Small intestine (tissue), 7 donors: ENCODE data around the gene GSTT2. TPM values are rescaled to one million over a fixed set of nuclear protein-coding genes. Genes with fewer than 3 reads are reported as not detected.
"Not testable (repeated sequence)": the region's sequence is repeated elsewhere in the genome, so short reads cannot be mapped to it uniquely, and the experiment has no call there.

Source experiments
- DNase-seq, 2 donors: peaks; one replicate each; pipeline versions ENCODE4 v3.0.0 to v3.0.0-alpha.2; 2013
- FAIRE-seq: peaks from 2 replicates; lab custom pipeline; 2012; peaks lifted over from hg19 to GRCh38; lab: Jason Lieb, UNC
- H3K27ac ChIP-seq, 3 donors: one replicate each; pipeline ENCODE4 v1.5.1; 2013; ENCODE audit warnings: low read length in 2 of 3, mild to moderate bottlenecking in 2 of 3, control low read depth in 1 of 3, inconsistent platforms in 1 of 3, low read depth in 1 of 3, moderate library complexity in 1 of 3
- H3K27me3 ChIP-seq, 3 donors: one replicate each; pipeline ENCODE4 v1.6.1; 2013; ENCODE audit warnings: low read length in 3 of 3, inconsistent platforms in 1 of 3; ENCODE audit not compliant: control insufficient read depth in 3 of 3, insufficient read depth in 3 of 3
- H3K36me3 ChIP-seq, 3 donors: one replicate each; pipeline ENCODE4 v1.6.1; 2013; ENCODE audit warnings: low read length in 3 of 3, inconsistent platforms in 1 of 3, low read depth in 1 of 3, mild to moderate bottlenecking in 1 of 3, moderate library complexity in 1 of 3; ENCODE audit not compliant: control insufficient read depth in 3 of 3, insufficient read depth in 2 of 3
- H3K4me1 ChIP-seq, 3 donors: one replicate each; pipeline ENCODE4 v1.6.1; 2013; ENCODE audit warnings: low read length in 2 of 3, inconsistent platforms in 1 of 3, low read depth in 1 of 3, mild to moderate bottlenecking in 1 of 3, moderate library complexity in 1 of 3; ENCODE audit not compliant: control insufficient read depth in 3 of 3, insufficient read depth in 2 of 3
- H3K4me3 ChIP-seq, 3 donors: one replicate each; pipeline ENCODE4 v1.5.1; 2013; ENCODE audit warnings: low read length in 3 of 3, control low read depth in 1 of 3, inconsistent platforms in 1 of 3, low read depth in 1 of 3, mild to moderate bottlenecking in 1 of 3, moderate library complexity in 1 of 3
- H3K9me3 ChIP-seq, 2 donors: one replicate each; pipeline ENCODE4 v1.6.1; 2013; ENCODE audit warnings: low read depth in 1 of 2, low read length in 1 of 2; ENCODE audit not compliant: control insufficient read depth in 2 of 2, insufficient read depth in 1 of 2
- WGBS, 3 donors: extraction: QIAGEN DNeasy Blood & Tissue Kit; methylation state at CpG; one replicate each; pipeline ENCODE4 v1.1.7; 2013; 5-methylcytosine and 5-hydroxymethylcytosine counted together
- polyA plus RNA-seq, 4 donors: library from polyadenylated mRNA; stranded (reverse) in 3 of 4; unstranded in 1 of 4; fragments of 200-250 nt in 3 of 4; fragments of 120-200 nt in 1 of 4; gene quantifications; one replicate each; pipeline versions ENCODE4 v1.2.1 to v1.2.3, GENCODE V29; 2013
- donor health status: healthy with polysubstance abuse.
- donor health status: control.
- donor health status: control.
- donor health status: Bipolar disorder and iron deficiency.
- donor health status: healthy.

GSTT2 gene
- polyA plus RNA-seq, 4 donors, result 0.19 to 1.4 (median 0.81) TPM; not detected in 1

- 63 to 68% (median 65%) methylated on average over 4 of the region's 4 CpGs for WGBS, 3 donors
- FAIRE-seq, H3K27me3 ChIP-seq: not testable (repeated sequence)
Observed at GRCh38 chr22:23953485-23953884, 26.4 kb upstream of the GSTT2 start.

GRCh38 chr22:23954193-23954990 is 25.5 kb upstream of the GSTT2 start:
- H3K9me3 ChIP-seq, H3K4me1 ChIP-seq, H3K4me3 ChIP-seq, H3K36me3 ChIP-seq, H3K27ac ChIP-seq, DNase-seq, H3K27me3 ChIP-seq, FAIRE-seq: not testable (repeated sequence)
- 66 to 78% (median 76%) methylated on average over 8 of the region's 8 CpGs for WGBS, 3 donors

More at GRCh38 chr22:23953485-23953884, 26.4 kb upstream of the GSTT2 start:
- not testable (repeated sequence) for H3K9me3 ChIP-seq, H3K4me3 ChIP-seq, H3K27ac ChIP-seq, H3K36me3 ChIP-seq, H3K4me1 ChIP-seq, DNase-seq

- H3K27me3 ChIP-seq, H3K9me3 ChIP-seq, DNase-seq, H3K4me3 ChIP-seq, FAIRE-seq, H3K27ac ChIP-seq, H3K4me1 ChIP-seq, H3K36me3 ChIP-seq: not testable (repeated sequence)
- 60 to 79% (median 73%) methylated on average over 4 to 6 of the region's 6 CpGs for WGBS, 3 donors
Observed at GRCh38 chr22:23954991-23955305, 25.0 kb upstream of the GSTT2 start.

- DNase-seq, H3K36me3 ChIP-seq, H3K9me3 ChIP-seq, H3K27ac ChIP-seq, FAIRE-seq, H3K4me1 ChIP-seq, H3K27me3 ChIP-seq, H3K4me3 ChIP-seq: not testable (repeated sequence)
- 83 to 84% (median 84%) methylated on average over 5 to 6 of the region's 8 CpGs for WGBS, 3 donors
Observed at GRCh38 chr22:23955886-23956285, 24.0 kb upstream of the GSTT2 start.

- not testable (repeated sequence) for H3K27me3 ChIP-seq, H3K9me3 ChIP-seq, FAIRE-seq, H3K4me3 ChIP-seq, H3K4me1 ChIP-seq, H3K27ac ChIP-seq, H3K36me3 ChIP-seq
- 34 to 43% (median 34%) methylated on average over 12 of the region's 12 CpGs for WGBS, 3 donors
- peak; percentile 74 to 87 for DNase-seq
Observed at GRCh38 chr22:23956301-23956900, 23.5 kb upstream of the GSTT2 start.

GRCh38 chr22:23961084-23961771 is 18.7 kb upstream of the GSTT2 start, which contains the start of gene GSTT2B:
Gene GSTT2B (minus strand): TSS chr22:23961195. CDS start chr22:23961131, 64 bp downstream.
- H3K27me3 ChIP-seq, H3K4me1 ChIP-seq, H3K9me3 ChIP-seq, H3K4me3 ChIP-seq, DNase-seq, FAIRE-seq, H3K27ac ChIP-seq, H3K36me3 ChIP-seq: not testable (repeated sequence)
- WGBS, 3 donors, result no CpG with 5 or more reads among the region's 43 CpGs

GRCh38 chr22:23966094-23966493 is 13.8 kb upstream of the GSTT2 start:
- FAIRE-seq, H3K4me3 ChIP-seq, DNase-seq, H3K27me3 ChIP-seq, H3K4me1 ChIP-seq, H3K27ac ChIP-seq, H3K9me3 ChIP-seq: not testable (repeated sequence)
- no CpG with 5 or more reads among the region's 18 CpGs for WGBS, 3 donors
- H3K36me3 ChIP-seq, result peaks cover 0 to 18% (median 5%) of the 10 kb centered on the region in 3 donors

- H3K27me3 ChIP-seq, FAIRE-seq, DNase-seq: not testable (repeated sequence)
Observed at GRCh38 chr22:23966568-23966967, 13.4 kb upstream of the GSTT2 start, which contains the start of gene DDTL. Gene DDTL (plus strand): TSS chr22:23966888. CDS start chr22:23966915, 27 bp downstream.

More at GRCh38 chr22:23966568-23966967, 13.4 kb upstream of the GSTT2 start, which contains the start of gene DDTL:
- peaks cover 0 to 23% (median 6%) of the 10 kb centered on the region in 3 donors for H3K36me3 ChIP-seq
- not testable (repeated sequence) for H3K9me3 ChIP-seq, H3K4me1 ChIP-seq, H3K27ac ChIP-seq, H3K4me3 ChIP-seq
- no CpG with 5 or more reads among the region's 30 CpGs for WGBS, 3 donors
